IPS DF 4.7 (cell line): ENCODE results near the gene BSPRY.

ENCODE experiments used
- DNase-seq: peaks from one replicate; pipeline ENCODE4 v3.0.0-alpha.2; 2013; ENCODE audit warnings: low spot score; ENCODE audit errors: extremely low read depth

The BSPRY gene

DNA sequence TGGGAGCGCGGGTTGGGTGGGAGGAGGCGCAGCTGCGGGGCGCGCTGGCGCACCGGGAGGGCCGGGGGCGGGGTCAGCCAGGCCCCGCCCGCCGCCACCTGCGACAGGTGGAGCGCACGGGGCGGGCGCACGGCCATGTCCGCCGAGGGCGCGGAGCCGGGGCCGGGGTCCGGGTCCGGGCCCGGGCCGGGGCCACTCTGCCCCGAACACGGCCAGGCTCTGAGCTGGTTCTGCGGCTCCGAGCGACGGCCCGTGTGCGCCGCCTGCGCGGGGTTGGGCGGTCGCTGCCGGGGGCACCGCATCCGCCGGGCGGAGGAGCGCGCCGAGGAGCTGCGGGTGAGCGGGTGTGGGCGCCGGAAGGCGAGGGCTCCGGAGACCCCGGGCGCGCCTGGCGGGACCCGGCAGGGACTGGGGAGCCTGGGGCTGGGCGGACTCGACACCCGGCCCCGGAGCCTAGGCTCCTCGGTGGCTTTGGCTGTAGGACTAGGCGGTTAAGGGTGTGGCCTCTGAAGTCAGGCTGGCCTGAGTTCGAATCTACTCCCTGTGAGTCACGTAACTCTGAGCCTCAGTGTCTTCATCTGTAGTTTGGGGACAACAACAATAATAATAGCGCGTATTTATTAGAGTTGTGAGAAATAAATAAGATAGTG, at the start of gene BSPRY:
Gene BSPRY, plus strand, starts transcription at position 97 of the 650 bp plus-strand sequence. Its CDS starts 39 bp downstream, at position 136.
- DNase-seq = no peak

DNA sequence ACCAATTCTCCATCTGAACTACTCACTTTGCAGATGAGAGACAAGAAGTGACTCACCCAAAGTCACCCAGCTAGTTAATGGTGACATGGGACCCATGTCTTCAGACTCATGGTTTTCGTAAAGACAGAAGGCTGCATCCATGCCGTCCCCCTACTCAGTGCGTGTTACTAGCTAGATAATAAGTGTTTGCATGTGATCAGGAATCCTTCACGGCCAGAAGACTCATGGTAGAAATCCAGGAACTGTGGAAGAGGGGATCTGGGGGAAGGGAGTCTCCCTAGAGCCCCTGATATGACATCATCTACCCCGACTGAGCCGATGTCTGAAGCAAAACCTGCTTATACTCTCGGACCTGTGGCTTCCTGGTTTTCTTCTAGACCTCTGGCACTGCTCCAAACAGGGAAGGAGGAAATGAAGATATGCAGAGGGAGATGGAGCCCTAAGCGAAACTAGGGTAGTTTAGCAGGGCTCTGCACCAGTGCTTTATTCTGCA, 49.5 kb upstream of the BSPRY start:
- DNase-seq = no peak

DNA sequence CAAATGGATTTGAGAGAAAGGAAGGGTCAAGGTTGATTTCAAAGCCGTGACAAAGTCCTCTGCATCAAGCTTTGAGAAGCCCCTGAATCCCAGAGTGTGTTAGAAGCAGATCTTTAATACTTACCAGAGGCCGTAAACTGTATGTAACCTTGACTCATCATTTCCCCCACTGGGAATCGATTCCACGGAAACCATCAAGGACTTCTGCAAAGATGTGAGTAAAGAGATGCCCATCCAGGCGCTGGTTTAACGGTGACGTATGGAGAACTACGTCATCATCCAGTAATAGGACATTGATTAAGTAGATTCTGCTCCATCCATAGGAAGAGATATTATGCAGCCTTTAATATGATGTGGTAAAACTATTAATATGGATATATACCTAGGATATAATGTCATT, 47.8 kb upstream of the BSPRY start:
- no peak for DNase-seq

DNA sequence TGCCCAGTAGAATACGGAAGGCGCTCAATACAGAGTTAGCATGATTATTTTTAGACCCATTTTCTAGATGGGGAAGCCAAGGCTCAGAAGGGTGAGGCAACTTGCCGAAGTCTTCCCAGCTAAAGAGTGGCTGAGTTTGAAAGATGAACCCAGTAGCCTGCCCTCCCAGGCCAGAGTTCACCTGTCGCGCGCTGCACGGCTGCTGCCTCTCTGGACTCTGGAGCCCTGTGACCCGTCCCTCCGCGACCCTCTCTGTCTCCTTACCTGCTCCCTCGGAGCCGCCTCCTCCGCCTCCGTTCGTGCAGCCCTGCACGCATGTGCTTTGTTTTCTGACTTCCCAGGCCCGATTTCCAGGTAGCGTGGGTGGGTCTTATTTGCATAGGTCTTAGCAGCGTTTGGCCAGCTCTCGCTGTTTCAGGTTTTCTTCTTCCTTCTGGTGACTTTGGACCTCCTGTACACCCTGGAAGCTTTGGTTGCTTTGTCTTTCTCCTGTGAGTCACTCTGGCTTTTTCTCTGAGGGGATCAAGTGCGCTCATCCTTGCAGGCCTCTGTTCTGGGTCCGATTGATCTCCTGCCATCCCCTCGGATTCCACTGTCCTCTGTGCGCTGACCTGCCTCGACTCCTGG, 46.4 kb upstream of the BSPRY start, which contains the start of gene RNF183:
Gene RNF183, minus strand, starts transcription at position 585 of the 627 bp plus-strand sequence. CDS start 5,192 bp downstream, outside the sequence.
- no peak for DNase-seq

GRCh38 chr9:113306566-113306965, 42.8 kb upstream of the BSPRY start:
- no peak for DNase-seq

GRCh38 chr9:113307396-113307975, 41.9 kb upstream of the BSPRY start:
- no peak for DNase-seq

DNA sequence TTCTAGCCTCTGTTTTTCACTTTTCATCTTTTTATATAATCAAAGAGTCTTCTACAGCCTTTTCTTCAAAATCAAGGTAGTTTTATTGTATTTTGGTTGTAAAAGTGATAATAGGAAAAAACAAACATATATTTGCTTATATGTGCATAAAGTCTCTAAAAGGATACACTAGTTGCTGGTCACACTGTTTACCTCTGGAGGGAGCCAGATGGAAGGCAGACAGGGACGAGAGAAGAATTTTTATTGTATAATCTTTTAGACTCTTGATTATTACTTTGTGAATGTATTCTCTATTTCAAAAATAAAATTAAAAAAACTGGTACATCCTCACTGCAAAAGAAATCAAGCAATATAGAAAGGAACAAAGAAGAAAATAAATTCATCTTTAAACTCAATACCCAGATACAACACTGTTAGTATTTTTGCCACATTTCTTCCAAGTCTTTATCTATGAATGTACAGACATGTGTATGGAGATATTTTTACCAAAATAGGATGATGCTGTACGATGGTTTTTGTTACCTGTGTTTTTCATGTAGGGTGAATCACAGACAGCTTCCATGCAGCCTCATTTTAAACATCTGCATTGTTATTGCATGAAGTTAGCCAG, 40.0 kb upstream of the BSPRY start:
- DNase-seq = no peak

- DNase-seq = no peak
Measured at GRCh38 chr9:113310538-113310937, 38.8 kb upstream of the BSPRY start.

DNA sequence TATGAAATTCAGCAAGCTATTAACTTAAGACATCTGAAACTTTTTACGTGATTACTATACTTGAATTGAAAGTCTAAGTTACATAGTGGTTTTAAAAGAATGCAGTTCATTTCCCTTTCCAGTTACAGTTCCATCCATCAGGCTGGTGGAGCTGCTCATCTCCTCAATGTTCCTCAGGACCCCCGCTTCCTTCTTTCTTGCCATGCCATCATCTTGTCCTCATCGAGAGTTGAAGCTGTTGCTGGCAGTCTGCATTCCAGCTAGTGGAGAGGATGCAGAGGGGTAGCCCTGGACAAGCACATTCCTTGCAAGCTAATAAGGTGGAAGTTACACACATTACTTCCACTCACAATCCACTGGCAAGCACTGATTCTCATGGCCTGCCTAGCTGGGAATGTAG, 37.4 kb upstream of the BSPRY start:
- no peak for DNase-seq

- DNase-seq = no peak
Measured at GRCh38 chr9:113313261-113313660, 36.1 kb upstream of the BSPRY start.

DNA sequence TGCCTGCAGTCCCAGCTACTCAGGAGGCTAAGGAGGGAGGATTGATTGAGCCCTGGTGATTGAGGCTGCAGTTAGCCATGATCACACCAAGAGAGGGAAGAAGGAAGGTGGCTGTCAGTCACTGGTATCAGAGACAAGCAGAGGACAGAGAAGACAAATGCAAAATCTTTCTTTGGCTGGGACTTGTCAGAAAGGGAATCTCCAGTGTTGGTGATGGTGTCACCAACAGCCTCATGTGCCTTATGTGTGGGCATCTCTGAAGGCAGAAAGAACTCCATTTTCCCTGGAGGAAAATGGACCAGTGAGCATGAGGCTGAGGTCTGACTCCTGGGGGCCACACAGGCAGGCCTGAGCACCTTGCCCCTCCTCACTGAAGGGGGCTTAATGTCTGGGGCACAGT, 34.1 kb upstream of the BSPRY start:
- DNase-seq = no peak

- DNase-seq = no peak
Measured at GRCh38 chr9:113316030-113316429, 33.3 kb upstream of the BSPRY start.

- DNase-seq = no peak
Measured at GRCh38 chr9:113317777-113318176, 31.6 kb upstream of the BSPRY start.

GRCh38 chr9:113319054-113319453, 30.3 kb upstream of the BSPRY start:
- no peak for DNase-seq

- no peak for DNase-seq
Measured at GRCh38 chr9:113320051-113320450, 29.3 kb upstream of the BSPRY start.

- no peak for DNase-seq
Measured at GRCh38 chr9:113322671-113323070, 26.7 kb upstream of the BSPRY start.

DNA sequence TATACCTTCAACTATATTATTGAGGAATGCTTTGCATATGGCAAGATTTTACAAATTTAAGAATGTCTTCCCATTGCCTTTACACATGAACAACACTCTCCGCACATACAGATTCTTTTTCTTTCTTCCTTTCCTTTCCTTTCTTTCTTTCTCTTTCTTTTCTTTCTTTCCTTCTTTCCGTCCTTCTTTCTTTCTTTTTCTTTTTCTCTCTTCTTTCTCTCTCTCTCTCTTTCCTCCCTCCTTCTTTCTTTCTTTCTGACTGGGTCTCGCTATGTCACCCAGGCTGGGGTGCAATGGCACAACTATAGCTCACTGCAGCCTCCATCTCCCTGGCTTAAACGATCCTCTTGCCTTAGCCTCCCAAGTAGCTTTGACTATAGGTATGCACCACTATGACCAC, 23.1 kb upstream of the BSPRY start:
- no peak for DNase-seq

DNA sequence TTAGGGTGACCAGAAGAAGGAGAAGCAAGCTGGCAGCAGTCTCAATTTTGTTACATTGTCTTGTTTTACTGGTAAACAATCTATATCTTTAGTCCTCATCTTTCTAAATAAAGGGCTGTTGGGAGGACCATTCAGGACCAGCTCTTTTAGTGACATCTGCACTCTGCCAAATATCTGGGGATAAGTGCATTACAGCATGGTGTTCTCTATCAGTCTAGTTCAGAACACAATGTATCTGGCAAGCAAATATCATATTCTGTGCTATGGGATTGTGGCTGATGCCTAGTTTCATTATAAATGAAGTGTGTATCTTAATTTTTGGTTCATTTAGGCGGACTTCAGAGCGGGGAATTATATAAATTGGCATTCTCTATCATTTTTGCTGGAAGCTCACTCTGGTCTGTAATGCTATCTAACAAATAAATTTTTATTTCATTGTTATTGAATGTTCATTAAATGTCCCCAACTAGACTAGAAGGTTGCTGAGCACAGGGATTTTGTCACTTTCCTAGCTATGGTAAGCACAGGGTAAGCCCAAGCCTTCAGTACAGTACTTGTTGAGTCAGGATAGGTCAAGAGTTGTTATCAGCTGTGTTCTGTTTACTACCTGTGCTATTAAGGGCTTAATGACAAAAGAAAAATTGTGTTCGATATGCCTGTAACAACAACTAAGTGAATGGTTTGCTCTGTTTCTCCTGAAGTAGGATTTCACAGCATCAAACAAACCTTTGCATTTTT, 21.1 kb upstream of the BSPRY start:
- DNase-seq = no peak

DNA sequence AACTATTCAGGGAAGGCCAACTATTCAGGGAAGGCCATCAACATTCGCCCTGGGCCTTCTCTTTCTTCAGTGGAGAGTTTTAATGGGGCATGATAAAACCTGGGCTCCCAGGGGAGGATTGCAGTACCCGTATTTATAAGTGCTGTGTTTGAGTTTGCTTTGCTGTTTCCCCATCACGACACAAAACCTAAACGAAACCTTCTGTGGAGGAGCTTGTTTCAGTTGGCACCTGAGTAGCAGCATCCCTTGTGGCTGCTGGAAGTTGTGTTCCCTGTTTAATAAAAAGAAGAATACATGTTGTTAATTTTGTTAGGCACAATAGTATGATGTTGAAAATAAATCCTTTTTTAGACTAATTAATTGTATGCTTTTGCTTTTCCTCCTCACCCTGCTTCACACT, 17.6 kb upstream of the BSPRY start:
- no peak for DNase-seq

- DNase-seq = no peak
Measured at GRCh38 chr9:113337714-113338113, 11.6 kb upstream of the BSPRY start.

DNA sequence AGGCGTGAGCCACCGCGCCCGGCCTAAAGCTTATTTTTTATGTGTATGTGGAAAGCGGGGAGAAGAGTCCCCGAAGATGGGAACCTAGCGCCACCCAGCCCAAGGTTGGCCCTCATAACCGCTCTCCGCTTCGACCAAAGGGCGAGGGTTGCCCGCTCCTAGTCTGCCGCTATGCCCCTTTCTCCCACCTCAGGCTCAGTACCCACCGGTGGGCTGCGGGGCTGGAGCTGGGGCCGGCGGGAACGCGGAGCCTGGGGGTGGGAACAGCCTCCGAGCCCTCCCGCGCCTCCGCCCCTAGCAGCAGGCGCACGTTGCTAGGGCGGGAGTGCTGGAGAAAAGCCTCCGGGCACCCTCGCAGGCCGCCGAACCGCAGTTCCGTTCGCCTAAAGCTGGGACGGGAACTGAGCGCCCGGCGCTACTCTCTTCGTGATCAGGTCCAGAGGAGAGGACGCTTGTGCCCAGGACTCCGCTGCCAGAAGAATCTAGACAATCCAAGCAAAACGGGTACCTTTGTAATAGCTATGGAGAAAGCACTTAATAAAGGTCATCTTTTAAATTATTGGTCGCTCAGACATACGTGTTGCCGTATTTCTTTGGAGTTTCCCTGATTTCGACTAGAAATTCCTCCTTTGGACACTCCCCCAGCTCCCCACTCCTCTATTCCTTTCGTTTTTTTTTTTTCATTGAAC, 9.2 kb upstream of the BSPRY start, which contains the start of gene WDR31:
Gene WDR31, minus strand, starts transcription at position 265 of the 689 bp plus-strand sequence. CDS start 8,253 bp downstream, outside the sequence.
- DNase-seq = peak; percentile 62
